SK-N-SH (cell line): ENCODE measurements around the gene BICD2. TPM values are rescaled to one million over a fixed set of nuclear protein-coding genes. Genes with fewer than 3 reads are reported as not detected.
A peak's percentile ranks its signal among the peaks of the same experiment; 100 is the strongest.

Experiments used
- CTCF ChIA-PET: fragments of 300-600, 350-600 bp; formaldehyde crosslinking; extraction: SDS; loops from one replicate; lab custom pipeline; 2021; lab: Yijun Ruan, JAX
- POLR2A ChIA-PET: fragments of 350-600 bp; sonication (Branson Sonifier 250); formaldehyde crosslinking; extraction: SDS; loops from one replicate; lab custom pipeline; 2020; ENCODE audit warnings: antibody characterized with exemption, inconsistent platforms; lab: Yijun Ruan, JAX
- DNase-seq: peaks from one replicate; pipeline ENCODE4 v3.0.0; 2012
- H2AFZ ChIP-seq: fragments of 200-600 bp; sonication (generic); 2 replicates; pipeline ENCODE4 v1.8.1; 2016; ENCODE audit warnings: antibody characterized with exemption, mild to moderate bottlenecking, low read depth
- H3F3A ChIP-seq: fragments of 200-600 bp; sonication (generic); replicated peaks from 2 replicates; pipeline ENCODE3; 2016; ENCODE audit warnings: antibody characterized with exemption, mild to moderate bottlenecking; ENCODE audit not compliant: insufficient read depth
- H3K27ac ChIP-seq, 2 experiments: fragments of 200-500 bp in 1 of 2; fragments of 200-600 bp in 1 of 2; sonication (Bioruptor generic) in 1 of 2; sonication (generic), shearing (Covaris generic) in 1 of 2; 2 replicates each; pipeline versions ENCODE4 v1.5.1 to v1.6.1; 2014 to 2016; ENCODE audit warnings: low read depth in 2 of 2, inconsistent platforms in 1 of 2, low read length in 1 of 2, mild to moderate bottlenecking in 1 of 2, mixed read lengths in 1 of 2
- H3K27me3 ChIP-seq: fragments of 200-600 bp; sonication (generic), shearing (Covaris generic); 2 replicates; pipeline ENCODE4 v1.6.1; 2016; ENCODE audit warnings: mixed run types; ENCODE audit not compliant: insufficient read depth
- H3K36me3 ChIP-seq, 2 experiments: fragments of 200-500 bp in 1 of 2; fragments of 200-600 bp in 1 of 2; sonication (Bioruptor generic) in 1 of 2; sonication (generic) in 1 of 2; replicated peaks in 1 of 2; 2 replicates each; pipeline versions ENCODE3 to v1.5.1; 2014 to 2016; ENCODE audit warnings: low read length in 1 of 2, mild to moderate bottlenecking in 1 of 2; ENCODE audit not compliant: insufficient read depth in 2 of 2, control insufficient read depth in 1 of 2
- H3K4me1 ChIP-seq, 2 experiments: fragments of 200-500 bp in 1 of 2; fragments of 200-600 bp in 1 of 2; sonication (Bioruptor generic) in 1 of 2; sonication (generic), shearing (Covaris generic) in 1 of 2; 2 replicates each; pipeline versions ENCODE4 v1.5.1 to v1.6.1; 2014 to 2016; ENCODE audit warnings: low read depth in 1 of 2, low read length in 1 of 2, mixed run types in 1 of 2; ENCODE audit not compliant: insufficient read depth in 2 of 2, control insufficient read depth in 1 of 2
- H3K4me2 ChIP-seq: fragments of 200-600 bp; sonication (generic), shearing (Covaris generic); 2 replicates; pipeline ENCODE4 v1.6.1; 2017; ENCODE audit warnings: mixed run types
- H3K4me3 ChIP-seq, 2 experiments: fragments of 200-500 bp in 1 of 2; fragments of 200-600 bp in 1 of 2; sonication (Bioruptor generic) in 1 of 2; sonication (generic), shearing (Covaris generic) in 1 of 2; 2 replicates each; pipeline versions ENCODE4 v1.5.1 to v1.8.1; 2014 to 2016; ENCODE audit warnings: low read depth in 2 of 2, inconsistent platforms in 1 of 2, low read length in 1 of 2, mild to moderate bottlenecking in 1 of 2, mixed read lengths in 1 of 2, moderate library complexity in 1 of 2
- H3K79me2 ChIP-seq: fragments of 200-600 bp; sonication (generic); 2 replicates; pipeline ENCODE4 v1.8.1; 2017; ENCODE audit warnings: mild to moderate bottlenecking; ENCODE audit not compliant: insufficient read depth
- H3K9ac ChIP-seq: fragments of 200-600 bp; sonication (generic); 2 replicates; pipeline ENCODE4 v1.6.1; 2017; ENCODE audit warnings: mixed run types
- H3K9me2 ChIP-seq: fragments of 200-600 bp; sonication (generic); 2 replicates; pipeline ENCODE4 v1.6.1; 2017; ENCODE audit warnings: mixed run types
- H3K9me3 ChIP-seq: fragments of 200-600 bp; sonication (generic); 2 replicates; pipeline ENCODE4 v1.6.1; 2017; ENCODE audit warnings: mixed run types, mild to moderate bottlenecking, moderate library complexity
- H4K20me1 ChIP-seq: fragments of 200-600 bp; sonication (generic); 2 replicates; pipeline ENCODE4 v1.6.1; 2017; ENCODE audit warnings: mild to moderate bottlenecking, mixed run types; ENCODE audit not compliant: insufficient read depth
- ELF1 ChIP-seq: IDR thresholded peaks from 2 replicates; pipeline ENCODE4 v1.4.0; 2012
- EZH2phosphoT487 ChIP-seq: fragments of 200-600 bp; sonication (generic); IDR thresholded peaks from 2 replicates; pipeline ENCODE4 v1.6.1; 2017; ENCODE audit warnings: low read depth, mixed run types, mild to moderate bottlenecking, antibody characterized with exemption, moderate library complexity, borderline replicate concordance
- FOSL2 ChIP-seq: IDR thresholded peaks from 2 replicates; pipeline ENCODE4 v1.4.0; 2012; ENCODE audit warnings: low read depth, mild to moderate bottlenecking, moderate library complexity, borderline replicate concordance
- FOXJ3 ChIP-seq: sonication (generic); formaldehyde crosslinking; IDR thresholded peaks from 2 replicates; pipeline ENCODE4 v1.5.1; 2020; ENCODE audit warnings: mild to moderate bottlenecking, missing genetic modification reagents
- GATA2 ChIP-seq: sonication (generic); formaldehyde crosslinking; IDR thresholded peaks from 2 replicates; pipeline ENCODE4 v1.5.0; 2020; ENCODE audit warnings: mild to moderate bottlenecking, missing genetic modification reagents
- IRF3 ChIP-seq: fragments of 150-350 bp; IDR thresholded peaks from 2 replicates; pipeline ENCODE4 v1.6.1; 2016; ENCODE audit warnings: mild to moderate bottlenecking, low read depth, low read length
- JUND ChIP-seq: IDR thresholded peaks from 2 replicates; pipeline ENCODE4 v1.4.0; 2012
- MEF2A ChIP-seq: IDR thresholded peaks from 2 replicates; pipeline ENCODE4 v1.4.0; 2012; ENCODE audit warnings: low read depth, borderline replicate concordance
- NFIC ChIP-seq: IDR thresholded peaks from 2 replicates; pipeline ENCODE4 v1.4.0; 2012; ENCODE audit warnings: borderline replicate concordance
- PBX3 ChIP-seq: IDR thresholded peaks from 2 replicates; pipeline ENCODE4; 2012
- SIN3A ChIP-seq: IDR thresholded peaks from 2 replicates; pipeline ENCODE4 v1.6.1; 2012; ENCODE audit warnings: low read depth, mild to moderate bottlenecking, low read length, moderate library complexity, borderline replicate concordance
- TAF1 ChIP-seq: IDR thresholded peaks from 2 replicates; pipeline ENCODE4 v1.6.1; 2012; ENCODE audit warnings: low read depth, mild to moderate bottlenecking, low read length, moderate library complexity, borderline replicate concordance
- WGBS: methylation state at CpG from one replicate; pipeline ENCODE4 v1.1.6; 2017; ENCODE audit warnings: low lambda C conversion rate; 5-methylcytosine and 5-hydroxymethylcytosine counted together
- polyA plus RNA-seq, 3 experiments: library from polyadenylated mRNA; depleted of rRNA; stranded (reverse); fragments of >200 nt; gene quantifications; 2 replicates each; pipeline ENCODE4 v1.2.3, GENCODE V29; 2012
- TF ChIP-seq, protein P1 (sequence below): fragments of 150-350 bp; IDR thresholded peaks from 2 replicates; pipeline ENCODE4 v1.6.1; 2017; ENCODE audit warnings: antibody characterized with exemption, low read length, low read depth, borderline replicate concordance

Gene BICD2
- polyA plus RNA-seq, 1 of the 3 experiments (the other 2 are of a cell fraction), result 19.6 TPM

- H3K9me2 ChIP-seq, result no peaks in the 10 kb centered on the region
- H3F3A ChIP-seq, result peaks cover 6% of the 10 kb centered on the region
- peaks cover 3 to 28% of the 10 kb centered on the region in 2 experiments for H3K36me3 ChIP-seq
- 86% methylated on average over 3 of the region's 3 CpGs for WGBS
- no peaks in the 10 kb centered on the region for H3K9me3 ChIP-seq
- no peak for DNase-seq
- no peaks in the 10 kb centered on the region for H3K27me3 ChIP-seq
- no peak overlapping the region for H3K4me2 ChIP-seq
- H3K27ac ChIP-seq, result peak overlapping the region in 1 of 2 experiments; percentile 3; a peak in 1 of 4 replicates
- H3K79me2 ChIP-seq, result peaks cover 97% of the 10 kb centered on the region
- H3K4me3 ChIP-seq, result no peak overlapping the region
- TF ChIP-seq PBX3 (no peak), SIN3A (no peak), FOSL2 (no peak), JUND (no peak), TAF1 (no peak), NFIC (no peak), GATA2 (CRISPR knock-in tag) (no peak)
- TF ChIP-seq, protein P1, sequence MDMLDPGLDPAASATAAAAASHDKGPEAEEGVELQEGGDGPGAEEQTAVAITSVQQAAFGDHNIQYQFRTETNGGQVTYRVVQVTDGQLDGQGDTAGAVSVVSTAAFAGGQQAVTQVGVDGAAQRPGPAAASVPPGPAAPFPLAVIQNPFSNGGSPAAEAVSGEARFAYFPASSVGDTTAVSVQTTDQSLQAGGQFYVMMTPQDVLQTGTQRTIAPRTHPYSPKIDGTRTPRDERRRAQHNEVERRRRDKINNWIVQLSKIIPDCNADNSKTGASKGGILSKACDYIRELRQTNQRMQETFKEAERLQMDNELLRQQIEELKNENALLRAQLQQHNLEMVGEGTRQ, result no peak
- H3K4me1 ChIP-seq, result peaks cover 0 to 28% of the 10 kb centered on the region in 2 experiments; a peak in 3 of 4 replicates
- H3K9ac ChIP-seq, result no peak overlapping the region
- peaks cover 38% of the 10 kb centered on the region for H4K20me1 ChIP-seq
- ChIA-PET POLR2A (no interaction called here), CTCF (interaction anchor here (0.8 kb wide), 1 partner anchor 125 kb away, joined by 3 read pairs; no protein-coding TSS in a partner anchor)
- H2AFZ ChIP-seq, result no peak overlapping the region
Observed at GRCh38 chr9:92665836-92666235, 98.8 kb downstream of the BICD2 start.

GRCh38 chr9:92664394-92665152 lies 100.1 kb downstream of the BICD2 start:
- H3K9me2 ChIP-seq, result no peaks in the 10 kb centered on the region
- peaks cover 0 to 28% of the 10 kb centered on the region in 2 experiments; a peak in 3 of 4 replicates for H3K4me1 ChIP-seq
- no peak overlapping the region for H3K9ac ChIP-seq
- H3K27me3 ChIP-seq, result no peaks in the 10 kb centered on the region
- H4K20me1 ChIP-seq, result peaks cover 44% of the 10 kb centered on the region
- TF ChIP-seq NFIC, result no peak
- TF ChIP-seq IRF3, result no peak
- no peak for TF ChIP-seq EZH2phosphoT487
- TF ChIP-seq ELF1, result no peak
- no peak for TF ChIP-seq FOXJ3
- TF ChIP-seq MEF2A, result no peak
- peaks cover 98% of the 10 kb centered on the region for H3K79me2 ChIP-seq
- H3K4me2 ChIP-seq, result no peak overlapping the region
- H3F3A ChIP-seq, result no peaks in the 10 kb centered on the region
- H3K27ac ChIP-seq, result no peak overlapping the region
- H3K4me3 ChIP-seq, result no peak overlapping the region
- ChIA-PET CTCF (no interaction called here), POLR2A (no interaction called here)
- no peaks in the 10 kb centered on the region for H3K9me3 ChIP-seq
- DNase-seq, result no peak
- H2AFZ ChIP-seq, result no peak overlapping the region
- peaks cover 3 to 28% of the 10 kb centered on the region in 2 experiments for H3K36me3 ChIP-seq
- 93% methylated on average over 7 of the region's 13 CpGs for WGBS
